ENCODE measurements around the gene DTX4. TPM values are rescaled to one million over a fixed set of nuclear protein-coding genes. Genes with fewer than 3 reads are reported as not detected.

Gene DTX4
- total RNA-seq, 3 donors from 2014 or later, result 0.18 to 0.82 (median 0.21) TPM

GRCh38 chr11:59240322-59240721, 68.4 kb downstream of the DTX4 start:
- Mint-ChIP-seq H3K9me3 (peaks cover 23% of the 10 kb centered on the region), H3K4me3 (no peak overlapping the region), H3K4me1 (ENCODE audit: low read depth) (no peaks in the 10 kb centered on the region), H3K36me3 (ENCODE audit: insufficient read depth) (no peaks in the 10 kb centered on the region), H3K27me3 (ENCODE audit: low read depth) (no peaks in the 10 kb centered on the region)
- ATAC-seq, result no peak
- no peak for DNase-seq

- no peak for DNase-seq
- no peak for ATAC-seq
- H3K4me1 Mint-ChIP-seq (ENCODE audit: low read depth), result peaks cover 19% of the 10 kb centered on the region
- H3K9me3 Mint-ChIP-seq, result peaks cover 10% of the 10 kb centered on the region
- no peaks in the 10 kb centered on the region for H3K36me3 Mint-ChIP-seq (ENCODE audit: insufficient read depth)
- H3K4me3 Mint-ChIP-seq, result no peak overlapping the region
- no peaks in the 10 kb centered on the region for H3K27me3 Mint-ChIP-seq (ENCODE audit: low read depth)
Observed at GRCh38 chr11:59243633-59244032, 71.7 kb downstream of the DTX4 start.

- ATAC-seq (no peak), DNase-seq (no peak)
- Mint-ChIP-seq H3K36me3 (ENCODE audit: insufficient read depth) (no peaks in the 10 kb centered on the region), H3K4me3 (no peak overlapping the region), H3K4me1 (ENCODE audit: low read depth) (peaks cover 24% of the 10 kb centered on the region), H3K27me3 (ENCODE audit: low read depth) (no peaks in the 10 kb centered on the region), H3K9me3 (no peaks in the 10 kb centered on the region)
Observed at GRCh38 chr11:59247531-59248227, 75.7 kb downstream of the DTX4 start.

- Mint-ChIP-seq H3K27me3 (ENCODE audit: low read depth) (no peaks in the 10 kb centered on the region), H3K4me1 (ENCODE audit: low read depth) (peaks cover 24% of the 10 kb centered on the region), H3K4me3 (no peak overlapping the region), H3K36me3 (ENCODE audit: insufficient read depth) (no peaks in the 10 kb centered on the region), H3K9me3 (no peaks in the 10 kb centered on the region)
- ATAC-seq (no peak), DNase-seq (no peak)
Observed at GRCh38 chr11:59249535-59249934, 77.6 kb downstream of the DTX4 start.

GRCh38 chr11:59253001-59253400, 81.1 kb downstream of the DTX4 start:
- H3K27me3 Mint-ChIP-seq (ENCODE audit: low read depth), result no peaks in the 10 kb centered on the region
- H3K36me3 Mint-ChIP-seq (ENCODE audit: insufficient read depth), result no peaks in the 10 kb centered on the region
- H3K4me3 Mint-ChIP-seq, result no peak overlapping the region
- peaks cover 10% of the 10 kb centered on the region for H3K4me1 Mint-ChIP-seq (ENCODE audit: low read depth)
- no peak for ATAC-seq
- no peak for DNase-seq
- H3K9me3 Mint-ChIP-seq, result no peaks in the 10 kb centered on the region

- Mint-ChIP-seq H3K9me3 (no peaks in the 10 kb centered on the region), H3K36me3 (ENCODE audit: insufficient read depth) (no peaks in the 10 kb centered on the region), H3K27me3 (ENCODE audit: low read depth) (no peaks in the 10 kb centered on the region), H3K4me3 (no peak overlapping the region), H3K4me1 (ENCODE audit: low read depth) (peaks cover 4% of the 10 kb centered on the region)
- ATAC-seq, result no peak
- DNase-seq, result no peak
Observed at GRCh38 chr11:59254286-59254685, 82.4 kb downstream of the DTX4 start.

GRCh38 chr11:59255281-59255680, 83.3 kb downstream of the DTX4 start:
- H3K27me3 Mint-ChIP-seq (ENCODE audit: low read depth), result no peaks in the 10 kb centered on the region
- no peaks in the 10 kb centered on the region for H3K36me3 Mint-ChIP-seq (ENCODE audit: insufficient read depth)
- ATAC-seq (no peak), DNase-seq (no peak)
- no peak overlapping the region for H3K4me3 Mint-ChIP-seq
- H3K9me3 Mint-ChIP-seq, result no peaks in the 10 kb centered on the region
- peaks cover 4% of the 10 kb centered on the region for H3K4me1 Mint-ChIP-seq (ENCODE audit: low read depth)

Other genes with a start within 250 kb of the DTX4 start
- under 1 TPM in 1 of 3 donors, not detected in 2; 0.24 TPM for gene GLYATL1, start 232.6 kb upstream of the DTX4 start, total RNA-seq
- not detected for gene GLYATL1B, start 85.8 kb upstream of the DTX4 start, total RNA-seq
- gene FAM111B, start 64.9 kb upstream of the DTX4 start, total RNA-seq, result 1 to 10 TPM; 6.4 to 9.9 (median 9.5) TPM
- gene FAM111A, start 29.3 kb upstream of the DTX4 start, total RNA-seq, result 10 to 100 TPM; 12.6 to 15.6 (median 15.5) TPM
- gene MPEG1, start 40.8 kb downstream of the DTX4 start, total RNA-seq, result under 1 TPM; 0.18 to 0.52 (median 0.18) TPM
- gene OR5AN1, start 186.8 kb downstream of the DTX4 start, total RNA-seq, result not detected

All from activated T-cell treated with anti-CD3 and anti-CD28 coated beads, Interleukin-2, amount 50 U/mL, for 4 hours (primary cell).